Activated CD4-positive, alpha-beta T cell treated with anti-CD3 and anti-CD28 coated beads, Interleukin-2, amount 50 U/mL, for 1 hour (primary cell): ENCODE results near the gene TCEANC.

ENCODE experiments used
- DNase-seq: peaks from one replicate; pipeline ENCODE4 v3.0.0-alpha.2; 2020

Gene TCEANC

DNA sequence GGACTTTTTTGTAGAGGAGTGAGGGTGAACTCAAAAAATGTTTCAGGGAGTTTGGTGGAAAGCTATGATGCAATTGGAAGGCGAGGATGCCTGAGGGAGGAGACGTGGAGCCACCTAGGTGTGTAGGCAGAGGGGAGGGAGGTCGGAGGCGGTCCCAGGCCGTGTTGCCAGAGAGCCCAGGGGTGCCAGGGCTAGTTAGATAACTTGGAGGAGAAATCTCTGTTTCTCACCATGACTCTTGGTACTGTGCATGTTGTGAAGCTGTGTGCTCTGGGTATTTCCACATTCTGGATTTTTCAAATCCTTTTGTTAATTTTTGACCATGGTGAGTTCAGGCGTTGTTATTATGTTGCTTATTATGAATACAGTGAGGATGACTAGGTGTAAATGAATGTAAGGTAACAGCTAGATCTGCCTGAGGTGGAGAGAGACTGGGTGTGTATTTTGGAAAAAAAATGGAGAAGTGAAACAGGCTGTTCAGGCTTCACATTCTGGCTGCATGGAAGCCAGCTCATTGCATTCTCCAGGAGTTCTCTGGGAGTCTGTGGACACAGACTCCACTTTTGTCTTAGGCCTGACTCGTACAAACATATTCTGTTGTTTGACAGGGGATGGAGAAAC lies 40.5 kb downstream of the TCEANC start:
- DNase-seq = no peak

- no peak for DNase-seq
Observed at GRCh38 chrX:13694359-13694758, 41.4 kb downstream of the TCEANC start.

- DNase-seq = no peak
Observed at GRCh38 chrX:13694983-13695382, 42.0 kb downstream of the TCEANC start.

DNA sequence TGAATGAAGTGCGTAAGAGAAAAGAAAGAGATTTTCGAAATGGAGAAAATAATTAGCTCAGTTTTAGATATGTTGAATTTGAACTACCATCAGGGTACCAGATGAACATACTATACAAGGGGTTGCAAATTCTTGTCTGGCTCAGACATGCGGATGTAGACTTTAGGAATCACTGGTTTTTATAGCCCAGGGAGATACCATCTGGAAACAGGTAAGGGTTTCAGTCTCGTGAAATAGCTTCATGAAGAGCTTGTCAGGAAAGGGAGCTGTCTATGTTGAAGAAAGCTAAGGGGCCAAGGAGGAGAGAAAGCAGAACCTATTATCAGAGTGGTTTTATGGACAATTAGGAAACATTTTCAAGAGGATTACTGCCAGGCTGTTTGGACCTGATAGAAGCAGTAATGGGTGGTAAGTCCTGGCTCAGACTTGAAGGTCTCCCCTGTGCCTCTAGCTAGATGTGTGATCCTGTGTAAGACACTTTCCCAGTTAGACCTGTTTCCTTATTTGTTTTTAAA lies 42.7 kb downstream of the TCEANC start:
- no peak for DNase-seq

- no peak for DNase-seq
Observed at GRCh38 chrX:13697455-13697854, 44.5 kb downstream of the TCEANC start.

DNA sequence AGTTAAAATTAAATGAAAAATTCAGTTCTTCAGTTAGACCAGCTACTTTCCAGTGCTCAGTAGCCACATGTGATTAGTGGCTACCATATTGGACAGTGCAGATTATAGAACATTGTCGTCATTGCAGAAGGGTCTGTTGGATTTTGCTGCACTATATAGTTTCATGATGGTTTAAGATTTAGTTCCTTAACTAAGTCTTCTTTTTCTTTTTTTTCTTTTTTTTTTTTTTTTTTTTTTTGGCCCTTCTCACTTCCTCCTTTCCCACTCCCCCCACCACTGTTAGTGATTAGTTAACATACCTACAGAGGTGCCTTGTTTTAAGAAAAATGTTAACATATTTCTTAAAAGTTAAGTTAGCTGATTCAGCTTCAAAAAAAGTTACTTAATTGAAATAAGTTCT lies 45.0 kb downstream of the TCEANC start:
- no peak for DNase-seq

GRCh38 chrX:13698432-13698831 lies 45.5 kb downstream of the TCEANC start:
- no peak for DNase-seq

DNA sequence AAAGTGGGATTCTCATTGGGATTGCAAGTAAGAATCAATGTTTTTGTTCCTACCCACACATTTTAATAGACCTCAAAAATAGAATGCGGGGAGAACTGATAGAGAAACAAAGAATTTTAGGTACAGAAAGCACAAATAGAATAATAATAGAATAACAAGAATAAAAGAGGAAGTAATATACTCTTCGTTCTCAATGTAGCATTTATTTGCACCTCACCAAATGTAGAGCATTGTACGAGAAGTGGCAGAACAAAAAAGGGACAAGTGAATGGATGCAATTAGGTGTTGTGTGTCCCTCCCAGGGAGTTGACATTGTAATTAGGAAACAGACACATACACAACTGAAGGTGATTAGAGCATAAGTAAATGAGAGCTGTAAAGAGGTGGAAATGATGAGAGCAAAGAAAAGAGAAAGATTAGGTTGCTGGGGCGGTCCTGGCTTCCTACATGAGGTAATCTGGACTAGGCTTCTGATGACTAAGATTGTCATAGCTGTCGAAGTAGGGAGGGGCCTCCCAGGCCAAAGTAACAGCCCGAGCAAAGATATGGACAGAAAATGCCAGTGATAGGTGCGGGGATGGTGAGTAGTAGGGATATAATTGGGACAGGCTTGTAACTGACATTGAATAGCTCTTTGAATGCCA lies 46.4 kb downstream of the TCEANC start:
- no peak for DNase-seq

GRCh38 chrX:13700380-13700779 lies 47.4 kb downstream of the TCEANC start:
- DNase-seq = no peak

DNA sequence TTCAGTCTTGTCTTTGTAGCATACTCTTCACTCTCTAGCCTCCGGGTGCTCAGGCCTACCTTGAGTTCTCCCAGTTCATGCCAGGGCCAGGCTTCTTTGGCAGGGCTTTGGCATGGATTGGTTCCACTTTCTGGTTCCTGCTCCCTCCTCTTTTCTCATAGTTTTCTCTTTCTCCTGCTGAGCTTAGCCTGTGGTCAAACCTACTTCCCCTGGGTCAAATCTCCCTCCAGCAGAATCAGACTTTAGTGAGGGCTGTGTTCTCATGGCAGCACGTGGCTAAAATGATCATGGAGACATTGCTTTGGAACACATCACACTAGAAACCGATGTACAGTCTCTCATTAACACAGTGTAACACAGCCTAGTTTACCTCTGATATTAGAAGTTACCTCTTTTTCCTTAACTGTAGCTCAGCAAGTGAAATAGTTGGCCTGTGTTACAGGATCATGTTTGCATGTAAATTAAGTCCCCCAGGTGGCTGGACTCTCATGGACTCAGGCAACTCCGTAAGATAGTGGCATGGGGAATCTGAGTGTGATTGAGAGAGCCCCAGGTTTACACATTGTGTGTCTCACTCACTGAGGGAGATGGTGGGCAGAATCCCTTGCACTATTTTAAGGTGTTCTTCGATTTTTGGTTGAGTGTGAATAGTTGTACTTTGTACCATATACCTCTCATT lies 49.3 kb downstream of the TCEANC start:
- DNase-seq = no peak

DNA sequence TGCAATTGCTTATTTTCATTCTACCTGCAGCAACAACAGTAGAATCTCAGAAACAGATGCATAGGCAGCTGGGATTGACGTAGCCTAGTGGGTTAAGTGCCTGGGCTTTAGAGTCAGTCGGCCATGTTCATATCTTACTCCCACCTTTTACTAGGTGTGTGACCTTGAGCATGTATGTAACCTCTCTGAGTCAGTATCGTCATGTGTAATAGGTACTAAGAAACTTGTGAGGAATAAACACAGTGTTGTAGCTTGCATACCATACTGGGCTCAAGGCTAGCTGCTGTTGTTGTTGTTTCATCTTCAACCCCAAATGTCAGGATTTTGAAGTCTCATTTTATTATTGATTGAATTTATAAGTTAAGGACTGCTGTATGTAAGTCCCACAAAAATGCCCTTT lies 50.2 kb downstream of the TCEANC start:
- no peak for DNase-seq

- DNase-seq = no peak
Observed at GRCh38 chrX:13703589-13703988, 50.6 kb downstream of the TCEANC start.

DNA sequence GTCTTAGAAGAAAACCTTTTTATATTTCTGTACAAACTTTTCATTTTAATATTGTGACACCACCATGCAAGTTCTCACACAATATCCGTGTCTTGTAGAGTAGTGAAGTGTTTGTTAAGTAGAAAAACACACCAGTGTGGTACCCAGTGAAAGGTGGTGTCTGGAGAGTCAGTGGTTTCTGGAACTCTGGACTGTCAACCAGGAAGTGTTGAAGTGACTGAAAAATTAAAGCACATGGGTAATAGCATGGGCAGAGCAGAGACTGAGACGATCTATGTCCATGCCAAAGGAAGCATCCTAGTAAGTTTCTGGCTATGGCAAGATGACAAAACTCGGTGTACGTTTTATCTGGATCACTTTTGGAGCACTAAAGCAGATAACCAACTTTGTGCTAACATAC lies 58.2 kb downstream of the TCEANC start:
- no peak for DNase-seq
